Measurements from ENCODE around the gene FARP1.

Gene FARP1

GRCh38 chr13:98443800-98444325 lies 301.0 kb downstream of the FARP1 start:
- no peak overlapping the region for H3K4me3 ChIP-seq (ENCODE audit: low read depth, low read length)
- ChIA-PET POLR2A (no interaction called here), CTCF (interaction anchor here (1.5 to 6.9 kb wide), 9 partner anchors 7 to 410 kb away, joined by 4 to 114 read pairs (median 11); no protein-coding TSS in a partner anchor)
- no peak for DNase-seq (ENCODE audit: low read depth, low spot score)
- no peak for TF ChIP-seq CTCF (IDR thresholded peaks at IDR 0.05; ENCODE audit: insufficient read depth, low read length, missing control alignments)

- POLR2A ChIA-PET, result interaction anchor here (1.5 kb wide), 1 partner anchor 133 kb away, joined by 3 read pairs; the partner anchor contains the start of gene STK24
- no peak for DNase-seq (ENCODE audit: low read depth, low spot score)
- no peak overlapping the region for H3K4me3 ChIP-seq (ENCODE audit: low read depth, low read length)
- CTCF ChIA-PET, result interaction anchor here (0.8 to 6.9 kb wide), 29 partner anchors 7 to 411 kb away, joined by 3 to 114 read pairs (median 7); no protein-coding TSS in a partner anchor
- TF ChIP-seq CTCF (IDR thresholded peaks at IDR 0.05; ENCODE audit: insufficient read depth, low read length, missing control alignments), result no peak
These were observed 301.5 kb downstream of the FARP1 start for GRCh38 chr13:98444381-98444780.

GRCh38 chr13:98445340-98446233 lies 302.7 kb downstream of the FARP1 start:
- DNase-seq (ENCODE audit: low read depth, low spot score), result no peak
- TF ChIP-seq CTCF (IDR thresholded peaks at IDR 0.05; ENCODE audit: insufficient read depth, low read length, missing control alignments), result peak; percentile 98
- no peak overlapping the region for H3K4me3 ChIP-seq (ENCODE audit: low read depth, low read length)
- CTCF ChIA-PET, result interaction anchor here (0.5 to 6.9 kb wide), 58 partner anchors 8 to 589 kb away, joined by 3 to 114 read pairs (median 4); no protein-coding TSS in a partner anchor
- POLR2A ChIA-PET, result interaction anchor here (1.5 kb wide), 1 partner anchor 131 kb away, joined by 3 read pairs; the partner anchor contains the start of gene STK24

- no peak overlapping the region for H3K4me3 ChIP-seq (ENCODE audit: low read depth, low read length)
- ChIA-PET CTCF (interaction anchor here (0.7 to 6.9 kb wide), 27 partner anchors 9 to 413 kb away, joined by 3 to 114 read pairs (median 5); no protein-coding TSS in a partner anchor), POLR2A (no interaction called here)
- DNase-seq (ENCODE audit: low read depth, low spot score), result no peak
- no peak for TF ChIP-seq CTCF (IDR thresholded peaks at IDR 0.05; ENCODE audit: insufficient read depth, low read length, missing control alignments)
These were observed 303.3 kb downstream of the FARP1 start for GRCh38 chr13:98446234-98446621.

GRCh38 chr13:98447130-98447529 lies 304.2 kb downstream of the FARP1 start:
- H3K4me3 ChIP-seq (ENCODE audit: low read depth, low read length), result no peak overlapping the region
- CTCF ChIA-PET, result interaction anchor here (0.5 to 6.9 kb wide), 17 partner anchors 9 to 396 kb away, joined by 3 to 114 read pairs (median 5); no protein-coding TSS in a partner anchor
- DNase-seq (ENCODE audit: low read depth, low spot score), result no peak
- POLR2A ChIA-PET, result no interaction called here
- no peak for TF ChIP-seq CTCF (IDR thresholded peaks at IDR 0.05; ENCODE audit: insufficient read depth, low read length, missing control alignments)

Measured in AG04449 (cell line).